ENCODE data around the gene USO1.
"Not testable (repeated sequence)": the region's sequence is repeated elsewhere in the genome, so short reads cannot be mapped to it uniquely, and the experiment has no call there.

DNA sequence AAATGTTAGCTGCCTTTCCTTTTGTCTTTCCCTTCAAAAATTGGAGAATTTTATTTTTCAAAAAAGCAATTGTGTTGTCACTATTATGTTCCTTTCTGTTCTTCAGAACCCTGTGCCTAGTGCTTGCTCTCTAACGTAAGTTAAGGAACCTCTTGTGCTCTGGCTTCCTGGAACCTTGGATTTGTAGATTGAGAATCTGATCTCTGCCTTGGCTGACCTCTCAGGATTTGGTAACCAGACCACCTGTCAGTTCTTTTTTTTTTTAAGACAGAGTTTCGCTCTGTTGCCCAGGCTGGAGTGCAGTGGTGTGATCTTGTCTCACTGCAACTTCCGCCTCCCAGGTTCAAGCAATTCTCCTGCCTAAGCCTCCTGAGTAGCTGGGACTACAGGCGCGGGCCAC is 32.3 kb upstream of the USO1 start:
- TF ChIP-seq, protein P1, sequence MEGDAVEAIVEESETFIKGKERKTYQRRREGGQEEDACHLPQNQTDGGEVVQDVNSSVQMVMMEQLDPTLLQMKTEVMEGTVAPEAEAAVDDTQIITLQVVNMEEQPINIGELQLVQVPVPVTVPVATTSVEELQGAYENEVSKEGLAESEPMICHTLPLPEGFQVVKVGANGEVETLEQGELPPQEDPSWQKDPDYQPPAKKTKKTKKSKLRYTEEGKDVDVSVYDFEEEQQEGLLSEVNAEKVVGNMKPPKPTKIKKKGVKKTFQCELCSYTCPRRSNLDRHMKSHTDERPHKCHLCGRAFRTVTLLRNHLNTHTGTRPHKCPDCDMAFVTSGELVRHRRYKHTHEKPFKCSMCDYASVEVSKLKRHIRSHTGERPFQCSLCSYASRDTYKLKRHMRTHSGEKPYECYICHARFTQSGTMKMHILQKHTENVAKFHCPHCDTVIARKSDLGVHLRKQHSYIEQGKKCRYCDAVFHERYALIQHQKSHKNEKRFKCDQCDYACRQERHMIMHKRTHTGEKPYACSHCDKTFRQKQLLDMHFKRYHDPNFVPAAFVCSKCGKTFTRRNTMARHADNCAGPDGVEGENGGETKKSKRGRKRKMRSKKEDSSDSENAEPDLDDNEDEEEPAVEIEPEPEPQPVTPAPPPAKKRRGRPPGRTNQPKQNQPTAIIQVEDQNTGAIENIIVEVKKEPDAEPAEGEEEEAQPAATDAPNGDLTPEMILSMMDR (IDR thresholded peaks at IDR 0.05; ENCODE audit: low read depth, low read length), result not testable (repeated sequence)
- TF ChIP-seq POLR2A (IDR thresholded peaks at IDR 0.05; ENCODE audit: extremely low read depth, insufficient read length), result not testable (repeated sequence)
